CD14-positive monocyte (primary cell): ENCODE measurements around the gene CLEC11A. TPM values are rescaled to one million over a fixed set of nuclear protein-coding genes. Genes with fewer than 3 reads are reported as not detected.

Source experiments
- DNase-seq, 3 donors: peaks; one replicate each; pipeline ENCODE4 v3.0.0-alpha.2; 2011 to 2022
- H2AFZ ChIP-seq: 2 replicates; pipeline ENCODE4 v1.6.0; 2012; ENCODE audit warnings: mild to moderate bottlenecking, low read depth, low read length, inconsistent platforms; ENCODE audit not compliant: insufficient read depth, poor library complexity, severe bottlenecking
- H3K27ac ChIP-seq, 2 donors: 1 replicate in 1 of 2; 2 replicates in 1 of 2; pipeline ENCODE4 v1.5.1; 2012 to 2013; ENCODE audit warnings: low read length in 2 of 2, control low read depth in 1 of 2, inconsistent platforms in 1 of 2, low read depth in 1 of 2, mild to moderate bottlenecking in 1 of 2
- H3K27me3 ChIP-seq, 2 donors: one replicate each; pipeline versions ENCODE4 v1.6.0 to v1.6.1; 2011 to 2013; ENCODE audit warnings: low read length in 2 of 2; ENCODE audit not compliant: control insufficient read depth in 2 of 2, insufficient read depth in 2 of 2
- H3K36me3 ChIP-seq, 2 donors: replicated peaks in 1 of 2; 1 replicate in 1 of 2; 2 replicates in 1 of 2; pipeline versions ENCODE4 v1.5.1 to v1.6.1; 2012 to 2013; ENCODE audit warnings: low read length in 2 of 2, control low read depth in 1 of 2, inconsistent platforms in 1 of 2, mild to moderate bottlenecking in 1 of 2; ENCODE audit not compliant: insufficient read depth in 2 of 2, control insufficient read depth in 1 of 2
- H3K4me1 ChIP-seq, 2 donors: 1 replicate in 1 of 2; 2 replicates in 1 of 2; pipeline versions ENCODE4 v1.5.1 to v1.6.1; 2012 to 2013; ENCODE audit warnings: low read length in 2 of 2, control low read depth in 1 of 2, inconsistent platforms in 1 of 2, mild to moderate bottlenecking in 1 of 2, moderate library complexity in 1 of 2; ENCODE audit not compliant: insufficient read depth in 2 of 2, control insufficient read depth in 1 of 2
- H3K4me2 ChIP-seq: replicated peaks from 2 replicates; pipeline ENCODE3; 2012; ENCODE audit warnings: low read length, moderate library complexity, mild to moderate bottlenecking; ENCODE audit not compliant: poor library complexity, severe bottlenecking; ENCODE audit errors: extremely low read depth
- H3K4me3 ChIP-seq, 3 experiments: fragments of 200-600 bp in 1 of 3; sonication (generic) in 1 of 3; replicated peaks in 1 of 3; 1 replicate in 2 of 3; 2 replicates in 1 of 3; pipeline ENCODE4 v1.5.1; 2011 to 2013; ENCODE audit warnings: low read length in 3 of 3, mild to moderate bottlenecking in 3 of 3, control low read depth in 2 of 3, low read depth in 2 of 3, inconsistent platforms in 1 of 3, moderate library complexity in 1 of 3
- H3K79me2 ChIP-seq: 2 replicates; pipeline ENCODE4 v1.6.0; 2012; ENCODE audit warnings: mild to moderate bottlenecking, control low read depth, inconsistent platforms, low read length, moderate library complexity; ENCODE audit not compliant: insufficient read depth
- H3K9ac ChIP-seq: 2 replicates; pipeline ENCODE4 v1.6.0; 2017; ENCODE audit warnings: low read length, mild to moderate bottlenecking; ENCODE audit not compliant: insufficient read depth, poor library complexity, severe bottlenecking
- H3K9me3 ChIP-seq, 2 donors: replicated peaks in 1 of 2; 1 replicate in 1 of 2; 2 replicates in 1 of 2; pipeline versions ENCODE4 v1.5.1 to v1.6.1; 2012 to 2013; ENCODE audit warnings: low read length in 2 of 2, control low read depth in 1 of 2; ENCODE audit not compliant: control insufficient read depth in 1 of 2, insufficient read depth in 1 of 2
- H4K20me1 ChIP-seq: 2 replicates; pipeline ENCODE4 v1.6.0; 2012; ENCODE audit warnings: mild to moderate bottlenecking, low read length, control low read depth, moderate library complexity; ENCODE audit not compliant: insufficient read depth
- H3K27ac Mint-ChIP-seq, 7 donors: one replicate each; pipeline ENCODE4 v1.8.0; 2020; ENCODE audit warnings: mild to moderate bottlenecking in 7 of 7, mixed read lengths in 7 of 7, moderate library complexity in 6 of 7, inconsistent platforms in 2 of 7
- H3K27me3 Mint-ChIP-seq, 3 donors: one replicate each; pipeline ENCODE4 v1.8.0; 2021 to 2022; ENCODE audit warnings: low read depth in 3 of 3, mild to moderate bottlenecking in 3 of 3, mixed read lengths in 3 of 3, moderate library complexity in 3 of 3, inconsistent platforms in 1 of 3
- H3K36me3 Mint-ChIP-seq, 2 donors: one replicate each; pipeline ENCODE4 v1.8.0; 2020; ENCODE audit warnings: mixed read lengths in 2 of 2, inconsistent platforms in 1 of 2, mild to moderate bottlenecking in 1 of 2
- H3K4me1 Mint-ChIP-seq: one replicate; pipeline ENCODE4 v1.8.0; 2020; ENCODE audit warnings: mild to moderate bottlenecking, mixed read lengths
- H3K4me3 Mint-ChIP-seq, 2 donors: one replicate each; pipeline ENCODE4 v1.8.0; 2020; ENCODE audit warnings: mild to moderate bottlenecking in 2 of 2, mixed read lengths in 2 of 2, moderate library complexity in 1 of 2
- H3K9me3 Mint-ChIP-seq, 7 donors: one replicate each; pipeline ENCODE4 v1.8.0; 2020 to 2022; ENCODE audit warnings: mixed read lengths in 7 of 7, mild to moderate bottlenecking in 6 of 7, moderate library complexity in 6 of 7, inconsistent platforms in 2 of 7
- CTCF ChIP-seq: fragments of 200-600 bp; IDR thresholded peaks from one replicate; pipeline ENCODE4 v1.8.0; 2022; ENCODE audit warnings: antibody characterized with exemption, mild to moderate bottlenecking
- WGBS: methylation state at CpG from one replicate; pipeline ENCODE4 v1.1.5; 2013; ENCODE audit warnings: missing lambda C conversion rate; ENCODE audit not compliant: insufficient coverage; 5-methylcytosine and 5-hydroxymethylcytosine counted together
- intact Hi-C, 2 donors: fragments of 100-400 bp; cut with micrococcal nuclease; formaldehyde crosslinking; loops; one replicate each; pipeline versions ENCODE4 v1.15.0 to v1.15.1; 2023
- polyA plus RNA-seq, 3 donors: library from polyadenylated mRNA; depleted of rRNA in 1 of 3; unstranded in 2 of 3; stranded (reverse) in 1 of 3; fragments of 300-500 nt in 2 of 3; fragments of >200 nt in 1 of 3; fragmentation: Illumina TruSeq in 2 of 3; gene quantifications; 1 replicate in 2 of 3; 2 replicates in 1 of 3; pipeline ENCODE4 v1.2.3, GENCODE V29; 2012 to 2021

CLEC11A gene
- polyA plus RNA-seq, 3 donors = 8.2 to 49.1 (median 12.4) TPM

DNA sequence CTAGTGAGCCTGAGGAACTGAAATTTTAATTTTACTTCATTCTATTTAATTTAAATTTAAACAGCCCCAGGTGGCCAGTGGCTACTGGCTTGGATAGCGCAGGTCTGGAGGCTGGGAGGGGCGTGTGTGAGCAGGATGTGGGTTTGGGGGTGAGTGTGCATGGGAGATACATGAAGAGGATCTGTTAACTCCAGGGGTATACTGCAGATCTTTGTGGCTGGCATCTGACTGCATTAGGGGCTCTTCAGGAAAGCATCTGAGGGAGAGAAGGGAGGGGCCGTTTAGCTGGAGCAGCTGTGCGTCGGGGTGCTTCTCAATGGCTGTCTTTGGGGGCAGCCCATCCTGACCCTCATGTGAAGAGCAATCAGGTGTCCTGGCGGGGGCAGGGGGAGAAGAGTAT is 10.3 kb upstream of the CLEC11A start:
- Histone ChIP-seq H3K4me3 (no peak overlapping the region), H2AFZ (no peak overlapping the region), H3K27ac (no peak overlapping the region), H3K4me2 (no peak overlapping the region), H4K20me1 (no peaks in the 10 kb centered on the region), H3K4me1 (peaks cover 0 to under 1% of the 10 kb centered on the region in 2 donors), H3K9ac (no peak overlapping the region), H3K27me3 (peaks cover 2 to 13% of the 10 kb centered on the region in 2 donors), H3K9me3 (no peaks in the 10 kb centered on the region), H3K36me3 (no peaks in the 10 kb centered on the region), H3K79me2 (no peaks in the 10 kb centered on the region)
- H3K27me3 Mint-ChIP-seq = peaks cover 20 to 29% (median 24%) of the 10 kb centered on the region in 3 donors
- no peak overlapping the region for H3K4me3 Mint-ChIP-seq
- H3K27ac Mint-ChIP-seq = no peak overlapping the region
- peaks cover 0 to 3% (median 0%) of the 10 kb centered on the region in 7 donors for H3K9me3 Mint-ChIP-seq
- DNase-seq = no peak
- WGBS = 29% methylated on average over 4 of the region's 6 CpGs
- TF ChIP-seq CTCF = no peak
- intact Hi-C loops = no loop called here
- no peaks in the 10 kb centered on the region for H3K4me1 Mint-ChIP-seq
- H3K36me3 Mint-ChIP-seq = no peaks in the 10 kb centered on the region

DNA sequence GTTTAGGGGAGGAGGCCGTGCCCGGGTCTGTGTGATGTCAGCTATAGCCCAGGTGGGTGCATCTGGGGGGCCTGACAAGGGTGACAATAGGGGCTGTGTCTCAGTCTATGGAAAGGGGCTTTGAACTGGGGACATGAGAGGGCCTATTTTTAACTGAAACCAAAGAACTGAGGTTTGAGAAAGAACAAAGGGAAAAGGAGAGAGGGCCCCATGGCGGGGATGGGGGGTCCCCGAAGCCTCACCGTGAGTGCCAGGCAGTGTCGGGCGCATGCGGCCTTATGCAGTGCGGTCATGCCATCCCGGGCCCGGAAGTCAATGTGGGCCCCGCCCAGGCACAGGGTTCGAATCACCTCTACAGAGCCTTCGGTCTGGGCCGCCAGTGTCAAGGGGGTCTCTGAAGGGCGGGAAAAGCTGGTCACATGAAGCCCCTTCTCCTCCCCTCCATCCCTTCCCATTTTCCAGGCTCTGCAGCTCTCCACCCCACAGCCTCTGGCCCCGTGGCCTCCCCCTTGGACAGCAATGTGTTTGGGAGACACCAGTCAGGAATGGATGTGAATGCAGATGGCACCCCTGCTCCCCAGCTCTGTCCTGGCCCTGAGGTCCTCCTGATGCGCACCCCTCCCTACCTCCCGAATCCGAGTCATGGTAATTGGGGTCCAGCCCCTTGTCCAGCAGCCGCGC is 9.5 kb upstream of the CLEC11A start:
- Histone ChIP-seq H3K79me2 (no peaks in the 10 kb centered on the region), H3K9me3 (no peaks in the 10 kb centered on the region), H4K20me1 (no peaks in the 10 kb centered on the region), H3K27ac (no peak overlapping the region), H3K4me2 (no peak overlapping the region), H3K4me3 (no peak overlapping the region), H3K9ac (no peak overlapping the region), H3K36me3 (no peaks in the 10 kb centered on the region), H3K27me3 (peaks cover 2 to 21% of the 10 kb centered on the region in 2 donors), H3K4me1 (peaks cover 0 to 6% of the 10 kb centered on the region in 2 donors), H2AFZ (no peak overlapping the region)
- intact Hi-C loops = no loop called here
- peaks cover 1% of the 10 kb centered on the region for H3K4me1 Mint-ChIP-seq
- no peak overlapping the region for H3K4me3 Mint-ChIP-seq
- H3K27me3 Mint-ChIP-seq = peaks cover 26 to 38% (median 28%) of the 10 kb centered on the region in 3 donors
- H3K36me3 Mint-ChIP-seq = no peaks in the 10 kb centered on the region
- DNase-seq = no peak
- H3K9me3 Mint-ChIP-seq = peaks cover 0 to 4% (median 0%) of the 10 kb centered on the region in 7 donors
- H3K27ac Mint-ChIP-seq = peak overlapping the region in 1 of 7 donors; percentile 64
- TF ChIP-seq CTCF = no peak
- 90% methylated on average over 14 of the region's 22 CpGs for WGBS
